GM12872 (cell line): ENCODE measurements around the gene ATG7.

ENCODE experiments used
- TF ChIP-seq, protein P1 (sequence below): IDR thresholded peaks from 3 replicates; pipeline ENCODE4 v1.5.1; 2011; ENCODE audit warnings: low read depth, mild to moderate bottlenecking, low read length, moderate library complexity; ENCODE audit not compliant: insufficient read depth

ATG7 gene

DNA sequence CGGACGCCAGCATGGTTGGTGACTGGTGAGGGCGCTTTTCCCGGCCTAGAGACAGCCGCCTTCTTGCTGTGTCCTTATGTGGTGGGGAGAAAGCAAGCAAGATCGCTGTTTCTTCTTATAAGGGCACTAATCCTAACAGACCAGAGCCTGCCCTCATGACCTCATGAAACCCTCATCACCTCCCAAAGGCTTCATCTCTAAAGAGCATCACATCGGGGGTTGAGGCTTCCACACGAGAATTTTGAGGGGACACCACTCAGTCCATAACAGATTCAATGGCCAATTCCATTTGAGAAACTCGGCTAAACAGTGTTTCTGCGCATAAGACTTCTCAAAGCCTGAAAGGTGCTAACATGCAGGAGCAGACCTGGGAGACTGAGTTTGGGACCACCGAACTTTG, 317.5 kb downstream of the ATG7 start:
- TF ChIP-seq, protein P1, sequence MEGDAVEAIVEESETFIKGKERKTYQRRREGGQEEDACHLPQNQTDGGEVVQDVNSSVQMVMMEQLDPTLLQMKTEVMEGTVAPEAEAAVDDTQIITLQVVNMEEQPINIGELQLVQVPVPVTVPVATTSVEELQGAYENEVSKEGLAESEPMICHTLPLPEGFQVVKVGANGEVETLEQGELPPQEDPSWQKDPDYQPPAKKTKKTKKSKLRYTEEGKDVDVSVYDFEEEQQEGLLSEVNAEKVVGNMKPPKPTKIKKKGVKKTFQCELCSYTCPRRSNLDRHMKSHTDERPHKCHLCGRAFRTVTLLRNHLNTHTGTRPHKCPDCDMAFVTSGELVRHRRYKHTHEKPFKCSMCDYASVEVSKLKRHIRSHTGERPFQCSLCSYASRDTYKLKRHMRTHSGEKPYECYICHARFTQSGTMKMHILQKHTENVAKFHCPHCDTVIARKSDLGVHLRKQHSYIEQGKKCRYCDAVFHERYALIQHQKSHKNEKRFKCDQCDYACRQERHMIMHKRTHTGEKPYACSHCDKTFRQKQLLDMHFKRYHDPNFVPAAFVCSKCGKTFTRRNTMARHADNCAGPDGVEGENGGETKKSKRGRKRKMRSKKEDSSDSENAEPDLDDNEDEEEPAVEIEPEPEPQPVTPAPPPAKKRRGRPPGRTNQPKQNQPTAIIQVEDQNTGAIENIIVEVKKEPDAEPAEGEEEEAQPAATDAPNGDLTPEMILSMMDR = no peak

DNA sequence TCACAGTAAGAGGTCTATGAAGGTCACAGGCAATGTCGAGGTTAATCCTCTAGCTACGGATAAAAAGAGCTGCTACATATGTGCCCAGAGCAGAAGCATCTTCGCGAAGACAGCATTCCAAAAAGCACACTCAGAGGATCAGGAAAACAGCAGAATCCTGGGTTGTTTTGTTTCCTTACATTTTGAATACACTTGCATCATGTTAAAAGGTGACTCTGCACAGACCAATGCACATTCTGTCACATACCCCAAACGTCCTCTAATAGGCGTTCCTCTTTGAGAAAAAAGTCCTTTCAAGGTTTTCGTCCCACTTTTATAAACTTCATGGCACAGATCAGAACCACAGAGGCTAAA, 318.8 kb downstream of the ATG7 start:
- TF ChIP-seq, protein P1 = no peak

DNA sequence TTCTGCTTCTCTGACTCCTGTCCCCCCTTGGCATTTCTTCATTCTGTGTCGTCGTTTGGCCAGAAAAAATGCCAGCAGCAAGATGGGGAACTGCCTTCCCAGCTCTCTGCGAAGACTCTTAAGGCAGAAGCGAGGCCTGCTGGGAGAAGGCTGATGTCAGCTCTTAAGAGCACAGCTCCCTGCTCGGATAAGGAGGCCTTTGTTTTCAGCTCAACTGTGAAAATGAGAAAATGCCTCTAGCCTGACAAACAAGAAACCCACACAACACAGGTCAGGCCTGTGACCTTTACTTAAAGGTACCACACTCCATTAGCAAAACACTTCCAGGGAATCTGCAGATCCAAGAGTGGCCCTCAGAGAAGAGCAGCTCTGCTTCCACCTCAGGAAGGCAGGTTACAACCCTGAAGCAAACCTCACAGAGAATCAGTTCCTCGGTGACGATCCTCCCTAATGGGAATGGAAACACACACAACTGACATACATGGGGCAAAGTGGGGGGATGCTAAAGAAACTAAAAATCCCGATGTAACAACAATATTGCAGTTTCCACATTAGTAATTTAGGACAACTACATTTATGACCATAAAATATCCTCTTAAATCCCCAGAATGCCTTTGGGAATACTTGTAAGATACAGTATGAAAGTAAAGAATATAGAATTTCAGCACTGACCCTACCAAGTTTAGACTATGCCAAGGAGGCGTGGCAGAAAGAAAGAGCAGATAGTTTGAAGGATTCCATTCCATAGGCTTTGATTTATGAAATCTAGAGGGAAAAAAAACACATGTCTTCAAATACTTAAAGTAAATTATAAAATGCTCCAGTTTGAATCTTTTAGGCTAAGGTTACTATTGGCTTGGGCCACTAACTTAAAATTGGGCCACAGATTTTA, 319.4 kb downstream of the ATG7 start:
- TF ChIP-seq, protein P1 = no peak

DNA sequence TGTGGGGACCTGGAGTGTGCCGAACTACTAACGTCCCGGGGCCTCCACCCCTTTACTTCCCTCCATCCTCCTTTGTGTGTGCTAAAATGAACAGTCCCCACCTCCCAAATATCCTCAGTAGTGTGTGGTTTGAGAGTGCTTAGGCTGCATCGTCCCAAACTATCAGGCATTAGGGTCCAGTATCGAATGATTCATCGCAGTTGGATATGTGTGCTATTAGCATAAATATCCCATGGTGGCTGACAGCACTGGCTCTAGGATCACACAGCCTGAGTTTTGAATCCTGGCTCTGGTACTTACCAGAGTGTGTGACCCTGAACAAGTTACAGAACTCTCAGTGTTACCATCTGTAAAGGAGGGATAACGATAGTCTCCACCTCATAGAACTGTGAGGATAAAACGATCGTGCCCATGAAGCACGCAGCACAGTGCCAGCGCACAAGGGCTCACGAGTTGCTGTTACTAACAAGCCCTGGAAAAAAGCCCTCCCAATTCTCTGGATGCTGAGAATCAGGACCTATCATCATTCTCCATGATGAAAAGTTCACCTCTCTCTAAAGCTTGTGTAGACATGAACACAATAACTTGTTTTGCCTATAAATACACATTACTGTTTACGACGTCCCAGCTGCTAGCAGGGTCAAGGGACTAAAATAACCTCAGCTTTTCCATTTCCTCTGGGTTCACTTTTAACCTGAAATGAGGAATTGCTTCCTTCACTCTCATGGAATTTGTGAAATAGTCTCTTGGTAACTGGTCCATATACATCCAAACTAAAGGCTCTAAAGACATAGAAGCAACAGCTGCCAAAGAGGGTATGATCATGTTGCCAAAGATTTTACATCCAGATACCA, 320.5 kb downstream of the ATG7 start:
- TF ChIP-seq, protein P1 = no peak

DNA sequence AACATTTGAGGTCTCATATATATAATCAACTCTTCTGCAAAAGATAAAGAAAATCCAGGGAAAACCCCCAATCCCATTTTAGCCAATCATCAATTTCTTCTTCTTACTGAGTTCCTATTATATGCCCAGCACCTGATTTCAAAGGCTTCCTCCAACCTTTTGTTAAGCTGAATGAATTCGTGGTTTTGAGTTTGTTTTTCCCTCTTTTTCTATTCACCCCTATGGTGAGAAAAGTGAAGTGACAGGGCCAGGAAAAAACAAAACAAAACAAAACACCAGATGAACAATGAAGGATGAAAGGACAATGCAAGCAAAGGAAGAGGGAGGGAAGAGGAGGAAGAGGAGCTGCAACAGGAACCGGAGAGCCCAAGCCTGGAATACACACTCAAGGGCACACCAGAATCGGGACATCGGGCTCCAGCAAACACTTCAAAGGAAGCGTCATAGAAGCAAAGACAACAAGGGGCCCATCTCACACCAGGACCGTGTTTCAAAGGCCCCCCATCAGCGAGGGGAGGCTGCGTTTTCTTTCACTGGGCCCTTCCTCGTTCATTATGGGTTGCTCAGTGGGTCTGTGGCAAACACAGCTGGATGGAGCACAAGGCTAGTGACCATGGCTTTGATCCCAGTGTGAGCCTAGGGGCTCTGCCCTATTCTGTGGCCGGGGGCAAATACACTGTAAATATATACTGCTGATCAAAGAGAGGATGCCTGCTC, 321.3 kb downstream of the ATG7 start:
- TF ChIP-seq, protein P1 = no peak

DNA sequence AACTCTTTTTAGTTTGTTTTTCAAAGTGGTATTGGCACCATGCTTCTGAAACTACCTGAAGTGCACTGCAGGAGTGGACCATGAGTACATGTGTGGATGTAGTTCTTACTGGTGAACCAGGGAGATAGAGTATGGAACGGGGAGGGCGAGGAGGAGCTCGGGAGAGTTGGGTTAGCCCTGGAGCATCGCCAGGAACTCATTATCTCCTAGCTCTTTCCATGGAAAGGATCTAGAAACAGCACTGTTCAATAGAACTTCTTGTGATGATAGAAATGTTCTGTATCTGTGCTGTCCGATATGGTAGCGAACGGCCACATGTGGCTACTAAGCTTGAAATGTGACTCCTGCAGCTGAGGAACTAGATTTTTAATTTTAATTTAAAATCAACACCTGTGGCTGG, 324.2 kb downstream of the ATG7 start:
- TF ChIP-seq, protein P1 = no peak
